Dermis blood vessel endothelial cell (primary cell): ENCODE data around the gene GART. TPM values are rescaled to one million over a fixed set of nuclear protein-coding genes. Genes with fewer than 3 reads are reported as not detected.
A peak's percentile ranks its signal among the peaks of the same experiment; 100 is the strongest.
"Not testable (repeated sequence)": the region's sequence is repeated elsewhere in the genome, so short reads cannot be mapped to it uniquely, and the experiment has no call there.

ENCODE experiments used
- DNase-seq: peaks from one replicate; pipeline ENCODE4 v3.0.0; 2010
- total RNA-seq: library from RNA; depleted of rRNA; stranded (reverse); fragments of >200 nt; gene quantifications from 2 replicates; pipeline ENCODE4 v1.2.3, GENCODE V29; 2014

The GART gene
- total RNA-seq, 1 donor from 2014 or later: 89.0 TPM

DNA sequence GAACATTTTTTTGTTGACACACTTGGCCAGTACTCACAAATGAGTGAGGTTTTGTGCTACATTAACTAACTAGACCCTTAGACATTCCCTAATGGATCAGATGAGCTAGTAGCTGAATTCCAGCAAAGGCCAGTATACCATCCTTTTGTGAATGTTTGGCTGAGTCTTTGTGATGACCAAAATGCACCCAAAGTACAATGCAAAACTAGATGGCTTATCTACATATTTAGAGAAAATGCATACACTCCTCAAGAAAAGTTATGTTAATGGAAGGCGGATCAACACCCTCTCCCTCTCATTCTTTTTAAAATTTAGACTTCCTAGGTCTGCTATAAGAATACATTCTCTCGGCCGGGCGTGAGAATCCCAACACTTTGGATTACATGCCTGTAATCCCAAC lies 30.3 kb downstream of the GART start:
- no peak for DNase-seq

DNA sequence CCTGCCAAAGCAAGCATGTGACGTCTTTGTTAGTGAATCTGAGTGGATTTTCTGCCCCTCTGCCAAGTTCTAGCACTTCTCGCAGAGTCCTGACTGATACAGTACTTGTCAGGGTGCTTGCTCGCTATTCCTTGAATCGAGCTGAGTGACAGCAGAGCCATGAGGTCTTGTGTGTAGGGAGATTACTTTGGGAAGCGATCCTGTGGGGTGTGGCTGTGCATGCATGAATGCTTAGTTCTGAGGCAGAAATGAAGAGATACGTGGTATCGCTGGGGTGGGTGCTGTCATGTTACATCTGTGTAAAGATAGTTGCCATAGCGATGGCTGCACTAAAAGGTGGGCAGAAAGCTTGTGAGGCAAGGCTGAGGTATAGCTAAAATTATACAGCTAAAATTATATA lies 31.1 kb downstream of the GART start:
- DNase-seq: no peak

DNA sequence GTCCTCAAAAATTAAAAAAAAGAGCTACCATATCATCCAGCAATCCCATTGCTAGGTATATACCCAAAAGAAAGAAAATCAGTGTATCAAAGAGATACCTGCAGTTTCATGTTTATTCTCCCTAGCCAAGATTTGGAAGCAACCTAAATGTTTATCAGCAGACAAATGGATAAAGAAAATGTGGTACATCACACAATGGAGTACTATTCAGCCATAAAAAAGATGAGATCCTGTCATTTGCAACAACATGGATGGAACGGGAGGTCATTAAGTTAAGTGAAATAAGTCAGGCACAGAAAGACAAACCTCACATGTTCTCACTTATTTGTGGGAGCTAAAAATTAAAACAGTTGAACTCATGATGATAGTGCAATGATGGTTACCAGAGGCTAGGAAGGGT lies 34.9 kb downstream of the GART start:
- not testable (repeated sequence) for DNase-seq

DNA sequence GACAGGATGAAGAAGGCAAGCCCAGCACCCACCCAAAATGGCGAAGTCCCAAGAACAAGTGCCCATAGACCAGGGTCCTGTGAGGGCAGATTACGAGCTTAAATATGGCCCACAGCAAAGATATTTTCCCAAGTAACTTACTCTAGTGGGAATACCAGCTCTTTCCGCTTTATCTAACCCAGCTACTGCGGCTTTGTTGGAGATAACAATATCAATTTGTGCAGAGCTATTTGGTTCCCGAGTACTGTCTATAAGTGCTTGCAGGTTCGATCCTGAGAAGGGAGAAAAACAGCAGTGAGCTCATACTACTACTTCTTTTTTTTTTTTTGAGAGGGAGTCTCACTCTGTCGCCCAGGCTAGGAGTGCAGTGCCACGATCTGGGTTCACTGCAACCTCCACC lies 36.1 kb downstream of the GART start:
- no peak for DNase-seq

DNA sequence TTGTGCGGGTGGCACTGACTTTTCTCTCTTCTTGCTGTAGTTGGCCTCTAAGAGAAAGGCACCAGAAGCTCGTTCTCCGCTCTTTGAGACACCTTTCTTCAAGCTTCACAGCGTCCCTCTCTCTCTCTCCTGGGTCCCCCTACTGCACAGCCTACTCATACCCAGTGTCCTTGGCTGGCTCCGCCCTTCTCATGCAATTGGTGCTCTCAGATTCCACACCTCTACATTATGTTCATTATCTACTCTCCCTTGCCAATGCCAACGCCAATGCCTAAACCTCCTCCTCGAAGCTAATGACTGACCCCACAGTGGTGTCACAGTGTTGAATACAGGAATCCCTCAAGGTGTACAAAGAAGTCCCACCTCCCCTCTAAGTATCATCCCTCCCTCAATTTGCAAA lies 45.6 kb downstream of the GART start:
- DNase-seq: no peak

DNA sequence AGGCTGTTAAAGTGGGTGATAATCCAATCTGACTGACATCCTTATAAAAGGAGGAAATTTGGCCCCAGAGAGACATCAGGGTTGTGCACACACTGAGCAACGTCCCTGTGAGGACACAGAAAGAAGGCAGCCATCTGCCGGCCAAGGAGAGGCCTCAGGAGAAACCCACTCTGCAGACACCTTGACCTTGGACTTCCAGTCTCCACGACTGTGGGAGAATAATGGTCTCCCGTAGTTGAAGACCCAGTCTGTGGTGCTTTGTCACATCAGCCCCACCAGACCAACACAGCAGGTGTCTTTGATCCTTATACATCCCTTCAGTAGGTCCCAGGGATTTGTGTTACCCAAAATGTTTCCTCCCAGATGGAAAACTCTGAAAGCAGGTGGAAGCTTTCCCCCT lies 46.2 kb downstream of the GART start:
- DNase-seq: no peak

DNA sequence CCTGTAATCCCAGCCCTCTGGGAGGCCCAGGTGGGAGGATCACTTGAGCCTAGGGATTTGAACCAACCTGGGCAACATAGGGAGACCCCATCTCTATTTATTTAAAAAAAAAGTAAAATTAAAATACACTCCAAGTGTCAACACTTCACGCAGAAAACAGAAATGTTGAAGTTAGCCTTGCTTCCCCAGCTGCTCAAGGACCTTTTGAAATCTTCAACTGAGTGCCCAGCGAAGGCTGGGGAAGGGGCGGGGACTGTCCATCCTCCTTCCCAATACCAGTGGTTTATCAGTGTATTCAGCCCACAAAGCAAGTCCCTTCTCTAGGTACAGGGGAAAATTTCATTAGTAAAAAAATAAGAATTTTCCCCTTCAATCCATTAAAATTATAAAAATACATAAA lies 48.2 kb downstream of the GART start:
- DNase-seq: no peak

DNA sequence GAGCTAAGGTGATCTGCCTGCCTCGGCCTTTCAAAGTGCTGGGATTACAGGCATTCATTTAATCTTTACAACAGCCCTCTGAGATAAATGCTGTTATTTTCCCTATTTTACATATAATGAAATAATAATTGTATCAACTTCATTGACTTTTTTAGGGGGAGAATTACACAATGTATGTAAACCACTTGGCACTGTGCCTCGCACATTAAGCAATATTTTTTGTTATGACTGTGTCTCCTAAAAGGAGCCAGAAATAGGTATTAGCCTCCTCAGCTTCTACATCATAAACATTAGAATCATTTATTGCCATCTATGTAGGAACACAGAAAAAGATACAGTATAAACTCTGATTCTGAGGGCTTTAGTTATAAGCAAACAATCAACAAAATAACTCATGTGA lies 49.3 kb downstream of the GART start:
- DNase-seq: no peak

DNA sequence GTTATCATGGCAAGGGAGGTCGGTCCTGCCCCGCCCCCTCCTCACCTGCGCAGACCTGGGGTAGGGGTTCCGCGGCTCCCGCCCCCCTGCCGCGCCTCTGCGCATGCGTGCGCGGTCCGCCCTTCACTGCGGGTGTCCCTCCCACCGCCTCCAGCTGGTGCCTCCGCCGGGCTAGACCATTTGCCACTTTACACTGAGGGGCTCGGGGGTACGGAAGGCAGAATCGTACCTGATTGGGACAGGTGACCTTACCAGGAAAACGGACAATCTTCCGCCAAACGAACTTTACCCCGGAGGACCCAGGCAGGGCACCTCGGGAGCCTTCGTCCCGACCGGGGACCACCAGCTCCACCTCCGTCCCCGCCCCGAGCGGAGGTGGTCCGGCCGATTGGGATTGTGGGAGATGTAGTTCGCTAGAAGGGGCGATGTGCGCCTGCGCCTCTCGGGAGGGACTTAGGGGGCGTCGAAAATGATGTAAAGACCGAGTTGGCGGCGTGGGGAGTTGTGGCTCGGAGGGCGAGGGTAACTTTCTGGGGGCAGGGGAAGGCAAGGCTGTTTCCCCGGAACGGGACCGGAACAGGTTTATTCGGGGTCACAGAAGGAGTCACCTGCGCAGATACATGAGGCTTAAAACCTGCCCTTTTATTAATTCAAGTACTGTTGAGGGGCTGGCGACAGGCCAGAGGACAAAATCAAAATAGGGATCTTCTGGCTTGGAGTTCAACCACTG lies 50.4 kb downstream of the GART start, which contains the start of gene DNAJC28:
Gene DNAJC28 (minus strand): TSS at position 344 of the 730 bp plus-strand sequence. CDS start 2,323 bp downstream, outside the sequence.
- DNase-seq: peak; percentile 96

DNA sequence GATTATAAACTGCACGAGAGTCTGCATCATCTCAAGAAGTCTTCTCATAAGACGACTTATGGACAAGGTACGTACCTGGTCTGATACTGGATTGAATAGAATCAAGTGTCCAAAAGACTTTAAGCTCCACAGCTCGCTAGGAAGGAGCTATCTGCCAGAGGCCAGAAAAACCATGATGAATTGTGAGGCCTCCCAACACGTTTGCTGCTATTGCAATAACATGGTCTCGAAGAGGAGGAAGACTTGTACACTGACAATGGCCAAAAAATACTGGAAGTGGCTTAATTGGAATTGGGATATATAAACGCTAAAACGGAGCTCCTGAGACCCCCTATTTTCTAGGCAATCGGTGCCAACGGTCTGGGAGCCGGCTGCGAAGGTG lies 50.9 kb downstream of the GART start:
- DNase-seq: peak; percentile 25

DNA sequence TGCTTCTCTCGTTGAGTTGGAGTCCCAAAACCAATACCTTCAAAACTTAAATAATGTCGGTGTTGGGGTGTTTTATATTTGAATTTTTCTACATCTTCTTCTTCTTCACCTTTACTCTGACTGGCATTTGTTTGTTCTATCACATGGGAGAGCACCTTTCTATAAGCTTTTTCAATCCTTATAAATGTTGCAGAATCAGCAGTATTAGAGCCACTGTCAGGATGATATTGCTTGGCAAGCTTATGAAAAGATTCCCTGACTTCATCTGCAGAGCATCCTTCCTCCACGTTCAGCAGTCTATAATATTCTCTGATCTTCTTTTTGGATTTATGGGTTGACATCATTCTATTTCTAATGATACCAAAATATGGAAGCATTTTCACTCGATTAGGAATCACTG lies 53.0 kb downstream of the GART start:
- DNase-seq: no peak

DNA sequence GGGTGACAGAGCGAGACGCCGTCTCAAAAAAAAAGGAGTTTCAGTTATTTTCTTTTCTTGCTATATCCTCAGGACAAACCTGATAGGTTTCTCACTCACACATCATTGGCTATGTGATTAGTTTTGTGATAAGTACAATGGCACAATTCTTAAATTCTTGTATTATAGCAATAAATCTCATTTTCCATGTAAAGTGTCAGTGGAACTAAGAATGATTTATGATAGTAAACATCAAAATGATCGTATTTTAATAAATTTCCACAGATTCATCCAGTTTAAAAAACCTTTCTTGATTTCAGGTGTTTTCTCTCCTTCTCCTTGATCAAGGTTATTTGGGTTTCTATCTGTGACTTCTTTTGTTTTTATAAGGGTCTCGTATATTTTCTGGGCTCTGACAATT lies 53.9 kb downstream of the GART start:
- DNase-seq: no peak

DNA sequence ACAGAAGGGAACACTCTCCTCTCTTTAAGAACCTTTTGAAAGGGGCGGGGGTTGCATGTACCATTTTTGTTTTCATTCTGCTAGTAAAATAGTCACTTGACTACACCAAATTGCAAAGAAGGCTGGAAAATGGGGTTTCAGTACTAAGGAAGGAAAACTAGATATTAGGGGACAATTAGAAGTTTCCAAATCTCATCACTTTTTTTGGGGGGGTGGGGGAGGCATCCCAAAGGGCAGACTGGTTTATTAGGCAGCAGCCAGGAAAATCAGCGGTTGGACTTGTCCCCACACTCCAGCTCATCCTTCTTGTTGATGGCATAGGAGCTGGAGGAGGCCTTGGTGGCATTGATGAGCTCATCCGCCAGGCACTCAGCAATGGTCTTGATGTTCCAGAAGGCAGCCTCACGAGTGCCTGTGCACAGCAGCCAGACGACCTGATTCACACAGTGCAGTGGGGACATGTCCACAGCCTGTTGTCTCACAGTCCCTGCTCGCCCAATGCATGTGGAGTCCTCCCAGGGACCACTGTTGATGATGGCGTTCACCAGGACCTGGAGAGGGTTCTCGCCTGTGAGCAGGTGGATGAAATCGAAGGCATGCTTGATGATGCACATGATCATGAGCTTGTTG lies 60.5 kb downstream of the GART start:
- DNase-seq: no peak

DNA sequence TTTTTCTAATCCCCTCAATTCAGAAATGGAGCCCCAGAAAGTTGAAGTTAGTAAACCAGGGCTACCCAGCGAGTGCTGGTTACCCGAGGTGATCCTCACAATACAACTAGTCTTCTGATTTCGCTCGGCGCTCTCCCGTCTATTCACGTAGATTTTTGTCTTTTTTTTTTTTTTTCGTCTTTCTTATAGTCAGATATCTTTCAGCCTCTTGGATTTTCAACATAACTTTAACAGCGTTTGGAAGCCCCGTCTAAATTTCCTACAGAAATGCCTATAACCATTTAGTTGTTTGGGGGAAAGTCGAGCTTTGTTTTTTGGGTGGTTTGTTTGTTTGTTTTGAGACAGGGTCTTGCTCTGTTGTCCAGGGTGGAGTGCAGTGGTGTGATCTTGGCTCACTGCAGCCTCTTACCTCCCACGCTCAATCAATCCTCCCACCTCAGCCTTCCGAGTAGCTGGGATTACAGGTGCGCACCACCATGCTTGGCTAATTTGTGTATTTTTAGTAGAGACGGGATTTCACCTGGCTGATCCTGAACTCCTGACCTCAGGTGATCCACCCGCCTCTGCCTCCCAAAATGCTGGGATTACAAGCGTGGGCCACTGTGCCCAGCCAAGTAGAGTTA lies 61.3 kb downstream of the GART start:
- DNase-seq: no peak

DNA sequence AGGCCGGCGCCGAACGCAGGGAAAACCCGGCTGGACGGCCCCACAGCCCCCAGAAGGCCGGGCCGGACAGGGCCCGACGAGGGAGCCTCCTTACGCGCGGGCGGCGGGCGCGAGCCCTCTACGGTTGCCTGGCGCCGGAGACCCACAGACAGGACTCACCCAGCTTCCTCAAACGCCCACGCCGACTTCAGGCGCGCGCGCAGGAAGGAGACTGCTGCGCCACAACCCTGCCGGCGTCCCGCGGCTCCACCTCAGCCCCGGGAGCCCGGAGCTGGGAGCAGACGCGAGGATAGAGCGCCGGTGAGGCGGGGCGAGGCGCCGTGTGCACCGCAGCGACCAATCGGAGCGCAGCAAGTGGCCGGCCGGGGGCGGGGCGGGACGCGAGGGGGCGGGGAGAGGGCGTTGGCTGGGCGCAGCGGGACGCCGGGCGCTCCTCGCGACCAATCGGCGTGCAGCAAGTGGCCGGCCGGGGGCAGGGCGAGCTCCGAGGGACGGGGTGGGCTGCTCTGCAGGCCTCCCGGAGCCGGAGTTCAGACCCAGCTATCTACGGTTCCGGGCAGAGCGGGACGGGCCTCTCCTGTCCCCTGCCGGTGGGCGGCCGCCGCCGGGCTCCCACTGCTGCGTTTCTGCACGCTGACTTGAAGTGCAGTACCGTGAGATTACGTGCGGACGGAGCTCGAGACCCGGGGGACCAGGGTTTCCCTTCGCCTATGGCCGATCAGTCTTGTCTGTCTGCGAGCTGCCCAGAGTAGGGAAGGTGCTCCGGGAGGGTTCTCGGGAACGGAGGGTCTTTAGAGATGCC lies 62.0 kb downstream of the GART start, which contains the start of gene TMEM50B:
Gene TMEM50B (minus strand): TSS at position 296 of the 802 bp plus-strand sequence. CDS start 11,089 bp downstream, outside the sequence.
- peak; percentile 97 for DNase-seq

DNA sequence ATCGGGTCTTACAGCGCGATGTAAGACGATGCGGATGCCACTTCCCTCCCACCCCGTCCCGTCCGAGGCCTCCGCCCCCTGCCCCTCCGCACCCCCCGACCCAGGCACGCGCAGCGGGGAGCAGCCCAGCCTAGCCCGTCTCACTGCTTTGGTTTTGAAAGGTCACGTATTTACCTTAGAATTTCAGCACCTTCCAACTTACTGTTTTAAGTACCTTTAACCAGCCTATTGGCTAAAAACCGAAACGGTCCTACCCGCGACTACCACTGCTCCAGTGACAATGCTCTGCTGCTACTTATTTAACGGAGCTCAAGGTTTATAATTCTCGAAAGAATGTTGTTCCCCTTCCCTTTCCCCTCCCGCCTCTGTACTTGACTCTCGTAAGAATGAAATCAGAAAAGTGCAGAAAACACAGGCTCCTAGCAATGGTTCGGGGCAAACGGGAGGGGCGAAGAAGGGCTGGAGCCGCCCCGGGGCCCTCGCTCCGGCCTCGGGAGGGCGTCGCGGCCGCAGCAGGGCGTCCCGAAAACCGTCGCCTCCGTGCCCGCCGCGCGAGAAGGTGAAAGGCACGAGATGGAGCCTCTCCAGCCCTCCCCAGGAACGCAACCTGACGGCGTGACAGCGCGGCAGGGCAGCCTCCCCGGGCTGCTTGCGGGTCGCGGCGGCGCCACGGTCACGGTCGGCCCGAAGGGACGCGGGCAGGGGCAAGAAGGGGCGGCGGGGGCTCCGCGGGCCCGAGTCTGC lies 62.8 kb downstream of the GART start:
- peak; percentile 50 for DNase-seq

DNA sequence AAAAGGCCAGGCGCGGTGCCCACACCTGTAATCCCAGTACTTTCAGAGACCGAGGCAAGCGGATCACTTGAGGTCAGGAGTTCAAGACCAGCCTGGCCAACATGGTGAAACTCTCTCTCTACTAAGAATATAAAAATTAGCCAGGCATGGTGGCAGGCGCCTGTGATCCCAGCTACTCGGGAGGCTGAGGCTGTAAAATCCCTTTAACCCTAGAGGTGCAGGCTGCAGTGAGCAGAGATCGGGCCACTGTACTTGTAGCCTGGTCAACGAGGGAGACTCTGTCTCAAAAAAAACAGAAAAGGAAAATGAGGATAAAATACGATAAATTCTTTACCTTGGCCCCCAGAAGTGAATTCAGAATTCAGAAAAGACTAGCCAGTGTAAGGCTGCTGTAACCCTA lies 63.7 kb downstream of the GART start:
- no peak for DNase-seq

DNA sequence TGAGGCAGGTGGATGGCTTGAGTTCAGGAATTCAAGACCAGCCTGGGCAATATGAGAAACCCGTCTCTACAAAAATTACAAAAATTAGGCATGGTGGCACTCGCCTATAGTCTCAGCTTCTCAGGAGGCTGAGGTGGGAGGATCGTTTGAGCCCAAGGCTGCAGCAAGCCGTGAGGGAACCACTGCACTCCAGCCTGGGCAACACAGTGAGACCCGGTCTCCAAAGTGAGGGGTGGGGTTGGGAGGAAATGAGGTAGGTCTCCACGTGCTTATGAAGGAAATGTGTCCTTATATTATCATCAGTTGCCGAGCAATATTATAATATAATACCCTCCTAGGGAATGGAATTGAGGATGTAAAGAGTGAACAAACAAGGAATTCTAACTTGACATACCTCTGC lies 64.9 kb downstream of the GART start:
- DNase-seq: no peak

DNA sequence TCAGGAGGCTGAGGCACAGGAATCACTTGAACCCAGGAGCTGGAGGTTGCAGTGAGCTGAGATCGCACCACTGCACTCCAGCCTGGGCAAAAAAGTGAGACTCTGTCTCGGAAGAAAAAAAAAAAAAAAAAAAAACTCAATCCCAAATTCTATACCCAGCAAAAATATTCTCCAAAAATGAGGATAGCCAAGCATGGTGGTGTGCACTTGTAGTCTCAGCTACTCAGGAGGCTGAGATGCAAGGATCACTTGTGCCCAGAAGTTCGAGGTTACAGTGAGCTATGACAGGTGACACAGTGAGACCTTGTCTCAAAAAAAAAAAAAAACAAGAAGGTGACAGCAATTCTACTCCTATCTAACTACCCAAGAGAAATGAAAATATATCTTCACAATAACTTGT lies 68.6 kb downstream of the GART start:
- DNase-seq: no peak

DNA sequence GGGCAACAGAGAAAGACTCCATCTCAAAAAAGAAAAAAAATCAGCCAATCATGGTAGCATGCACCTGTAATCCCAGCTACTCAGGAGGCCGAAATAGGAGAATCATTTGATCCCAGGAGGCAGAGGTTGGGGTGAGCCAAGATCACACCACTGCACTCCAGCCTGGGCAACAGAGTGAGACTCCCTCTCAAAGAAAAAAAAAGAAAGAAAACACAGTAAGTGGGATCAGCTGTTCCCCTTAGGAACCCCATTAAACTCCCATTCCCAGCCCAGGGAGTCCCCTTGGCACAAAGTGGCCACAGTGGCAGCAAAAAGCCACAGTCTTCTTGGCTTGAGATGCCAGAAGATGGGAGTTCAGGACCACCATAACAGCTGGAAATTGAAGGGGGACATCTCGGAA lies 71.2 kb downstream of the GART start:
- DNase-seq: no peak

DNA sequence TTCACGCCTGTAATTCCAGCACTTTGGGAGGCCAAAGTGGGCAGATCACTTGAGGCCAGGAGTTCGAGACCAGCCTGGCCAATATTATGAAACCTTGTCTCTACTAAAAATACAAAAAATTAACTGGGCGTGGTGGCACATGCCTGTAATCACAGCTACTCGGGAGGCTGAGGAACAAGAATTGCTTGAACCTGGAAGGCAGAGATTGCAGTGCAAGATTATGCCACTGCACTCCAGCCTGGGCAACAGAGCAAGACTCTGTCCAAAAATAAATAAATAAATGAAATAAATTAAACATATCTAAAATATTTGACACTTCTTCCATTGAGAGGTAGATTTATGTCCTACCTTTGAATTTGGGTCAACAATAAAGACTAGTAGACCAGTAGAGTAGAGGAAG lies 72.7 kb downstream of the GART start:
- DNase-seq: not testable (repeated sequence)

DNA sequence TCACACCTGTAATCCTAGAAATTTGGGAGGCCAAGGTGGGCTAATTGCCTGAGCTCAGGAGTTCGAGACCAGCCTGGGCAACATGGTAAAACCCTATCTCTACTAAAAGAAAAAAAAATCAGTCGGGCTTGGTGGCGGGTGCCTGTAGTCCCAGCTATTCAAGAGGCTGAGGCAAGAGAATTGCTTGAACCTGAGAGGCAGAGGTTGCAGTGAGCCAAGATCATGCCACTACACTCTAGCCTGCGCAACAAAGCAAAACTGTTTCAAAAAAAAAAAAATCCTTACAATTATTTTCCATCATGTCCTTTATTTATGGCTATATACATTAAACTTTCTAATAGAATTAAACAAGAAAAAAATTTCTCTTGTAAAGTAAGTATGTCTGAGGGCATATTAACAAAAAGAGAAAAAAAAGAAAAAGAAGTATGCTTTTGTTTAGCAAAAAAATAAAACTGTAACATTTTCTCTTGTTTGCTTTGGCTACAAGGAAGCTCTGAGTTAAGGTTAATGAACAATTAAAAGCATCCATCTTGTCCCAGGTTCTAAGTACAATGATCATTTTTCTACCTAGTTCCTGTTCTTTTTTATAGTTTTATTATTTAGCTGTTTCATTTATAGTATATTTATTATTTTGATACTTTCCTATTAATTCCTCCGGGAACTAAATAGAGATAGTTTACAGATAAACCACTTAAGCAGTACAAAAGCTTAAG lies 80.2 kb downstream of the GART start:
- DNase-seq: no peak
